Measurements from ENCODE around the gene KCNQ1.

The KCNQ1 gene

GRCh38 chr11:2410616-2411015, 34.2 kb upstream of the KCNQ1 start:
- no peak for DNase-seq

- no peak for DNase-seq
These were observed 33.1 kb upstream of the KCNQ1 start for GRCh38 chr11:2411446-2412305.

GRCh38 chr11:2412323-2412722, 32.5 kb upstream of the KCNQ1 start:
- DNase-seq = no peak

GRCh38 chr11:2413742-2414579, 30.8 kb upstream of the KCNQ1 start:
- no peak for DNase-seq

- no peak for DNase-seq
These were observed 30.2 kb upstream of the KCNQ1 start for GRCh38 chr11:2414616-2415015.

- no peak for DNase-seq
These were observed 29.6 kb upstream of the KCNQ1 start for GRCh38 chr11:2415171-2415570.

- DNase-seq = no peak
These were observed 29.0 kb upstream of the KCNQ1 start for GRCh38 chr11:2415601-2416380.

- DNase-seq = no peak
These were observed 28.0 kb upstream of the KCNQ1 start for GRCh38 chr11:2416765-2417164.

GRCh38 chr11:2417856-2418692, 26.7 kb upstream of the KCNQ1 start:
- DNase-seq = no peak

GRCh38 chr11:2418693-2419360, 26.0 kb upstream of the KCNQ1 start:
- no peak for DNase-seq

- DNase-seq = peak; percentile 57
These were observed 24.9 kb upstream of the KCNQ1 start for GRCh38 chr11:2419638-2420501.

- DNase-seq = peak; percentile 63
These were observed 24.1 kb upstream of the KCNQ1 start for GRCh38 chr11:2420502-2421225.

GRCh38 chr11:2421226-2421994, 23.4 kb upstream of the KCNQ1 start:
- DNase-seq = no peak

- no peak for DNase-seq
These were observed 22.8 kb upstream of the KCNQ1 start for GRCh38 chr11:2421996-2422395.

GRCh38 chr11:2422461-2423156, 22.2 kb upstream of the KCNQ1 start:
- DNase-seq = no peak

GRCh38 chr11:2423157-2424025, 21.4 kb upstream of the KCNQ1 start:
- DNase-seq = no peak

- no peak for DNase-seq
These were observed 19.9 kb upstream of the KCNQ1 start for GRCh38 chr11:2424811-2425495.

Data from stimulated activated CD4-positive, alpha-beta T cell treated with anti-CD3 and anti-CD28 coated beads, Interleukin-1b, Interleukin-23, amount 100 ng/mL, for 48 hours (primary cell).